Measurements from ENCODE around the gene TRUB2. TPM values are rescaled to one million over a fixed set of nuclear protein-coding genes. Genes with fewer than 3 reads are reported as not detected.

TRUB2 gene
- polyA plus RNA-seq, 1 donor (not counting 4 experiments of a cell fraction or from before 2014, with no cell fraction given): 17.2 TPM

DNA sequence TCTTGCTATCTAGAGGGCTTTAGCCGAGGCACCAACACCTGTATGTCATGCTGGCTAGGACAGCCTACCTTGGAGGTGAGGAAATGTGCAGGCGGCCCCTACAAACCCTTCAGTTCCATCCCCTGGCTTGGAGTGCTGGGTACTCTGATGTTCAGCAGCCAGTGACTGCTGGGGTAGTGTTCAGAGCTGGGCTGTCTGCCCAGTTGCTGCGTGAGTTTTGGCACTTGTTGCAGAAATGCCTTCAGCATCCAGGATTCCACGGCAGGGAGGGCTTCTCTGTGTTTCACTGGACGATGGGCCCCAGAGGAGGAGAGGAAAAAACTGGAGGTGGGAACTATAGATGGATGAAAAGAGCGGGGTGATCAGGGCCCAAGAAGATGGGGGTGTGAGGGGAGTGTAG is 35.8 kb downstream of the TRUB2 start:
- peaks cover 0 to 16% of the 10 kb centered on the region in 2 experiments for H3K36me3 ChIP-seq (ENCODE audit: control insufficient read depth in 2 of 2, extremely low read depth in 1 of 2, insufficient read depth in 2 of 2, low read length in 2 of 2)
- H3K27ac ChIP-seq (ENCODE audit: control insufficient read depth, insufficient read depth, low read length): no peak overlapping the region
- TF ChIP-seq, protein P1, sequence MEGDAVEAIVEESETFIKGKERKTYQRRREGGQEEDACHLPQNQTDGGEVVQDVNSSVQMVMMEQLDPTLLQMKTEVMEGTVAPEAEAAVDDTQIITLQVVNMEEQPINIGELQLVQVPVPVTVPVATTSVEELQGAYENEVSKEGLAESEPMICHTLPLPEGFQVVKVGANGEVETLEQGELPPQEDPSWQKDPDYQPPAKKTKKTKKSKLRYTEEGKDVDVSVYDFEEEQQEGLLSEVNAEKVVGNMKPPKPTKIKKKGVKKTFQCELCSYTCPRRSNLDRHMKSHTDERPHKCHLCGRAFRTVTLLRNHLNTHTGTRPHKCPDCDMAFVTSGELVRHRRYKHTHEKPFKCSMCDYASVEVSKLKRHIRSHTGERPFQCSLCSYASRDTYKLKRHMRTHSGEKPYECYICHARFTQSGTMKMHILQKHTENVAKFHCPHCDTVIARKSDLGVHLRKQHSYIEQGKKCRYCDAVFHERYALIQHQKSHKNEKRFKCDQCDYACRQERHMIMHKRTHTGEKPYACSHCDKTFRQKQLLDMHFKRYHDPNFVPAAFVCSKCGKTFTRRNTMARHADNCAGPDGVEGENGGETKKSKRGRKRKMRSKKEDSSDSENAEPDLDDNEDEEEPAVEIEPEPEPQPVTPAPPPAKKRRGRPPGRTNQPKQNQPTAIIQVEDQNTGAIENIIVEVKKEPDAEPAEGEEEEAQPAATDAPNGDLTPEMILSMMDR (optimal IDR thresholded peaks at IDR 0.05 in 1 of 3, IDR thresholded peaks at IDR 0.05 in 1 of 3, conservative IDR thresholded peaks at IDR 0.05 in 1 of 3; ENCODE audit: extremely low read depth in 1 of 3, insufficient read depth in 2 of 3, low read length in 3 of 3): no peak
- no peak for TF ChIP-seq EZH2 (IDR thresholded peaks at IDR 0.05; ENCODE audit: low read length)
- no peak overlapping the region for H3K4me3 ChIP-seq (ENCODE audit: control insufficient read depth in 2 of 3, extremely low read depth in 1 of 3, insufficient read depth in 2 of 3, low read depth in 1 of 3, low read length in 3 of 3)
- dilution Hi-C loops (cut with MboI; ENCODE audit: extremely low pct_ligation_motif_present, low sequenced_read_pairs): no loop called here
- no peaks in the 10 kb centered on the region for H3K79me2 ChIP-seq (ENCODE audit: control insufficient read depth, insufficient read depth, low read length)
- no peaks in the 10 kb centered on the region for H4K20me1 ChIP-seq (ENCODE audit: control insufficient read depth, extremely low read depth, insufficient read depth, low read length)
- DNase-seq (ENCODE audit: low read depth, low spot score): no peak
- no peak overlapping the region for H3K9ac ChIP-seq (ENCODE audit: control insufficient read depth, extremely low read depth, insufficient read depth, low read length)
- no peak overlapping the region for H3K4me2 ChIP-seq (ENCODE audit: control insufficient read depth, extremely low read depth, insufficient read depth, low read depth, low read length)
- H2AFZ ChIP-seq (ENCODE audit: control insufficient read depth, low read length): no peak overlapping the region
- H3K4me1 ChIP-seq (ENCODE audit: control insufficient read depth, extremely low read depth, insufficient read depth, low read length): no peaks in the 10 kb centered on the region
- no peaks in the 10 kb centered on the region for H3K27me3 ChIP-seq (ENCODE audit: control insufficient read depth, extremely low read depth, insufficient read depth, low read length)
- H3K9me1 ChIP-seq (ENCODE audit: control insufficient read depth, extremely low read depth, insufficient read depth, low read length): peaks cover 2% of the 10 kb centered on the region
- no peak for FAIRE-seq
- no peaks in the 10 kb centered on the region for H3K9me3 ChIP-seq (ENCODE audit: control insufficient read depth, low read depth, low read length)

DNA sequence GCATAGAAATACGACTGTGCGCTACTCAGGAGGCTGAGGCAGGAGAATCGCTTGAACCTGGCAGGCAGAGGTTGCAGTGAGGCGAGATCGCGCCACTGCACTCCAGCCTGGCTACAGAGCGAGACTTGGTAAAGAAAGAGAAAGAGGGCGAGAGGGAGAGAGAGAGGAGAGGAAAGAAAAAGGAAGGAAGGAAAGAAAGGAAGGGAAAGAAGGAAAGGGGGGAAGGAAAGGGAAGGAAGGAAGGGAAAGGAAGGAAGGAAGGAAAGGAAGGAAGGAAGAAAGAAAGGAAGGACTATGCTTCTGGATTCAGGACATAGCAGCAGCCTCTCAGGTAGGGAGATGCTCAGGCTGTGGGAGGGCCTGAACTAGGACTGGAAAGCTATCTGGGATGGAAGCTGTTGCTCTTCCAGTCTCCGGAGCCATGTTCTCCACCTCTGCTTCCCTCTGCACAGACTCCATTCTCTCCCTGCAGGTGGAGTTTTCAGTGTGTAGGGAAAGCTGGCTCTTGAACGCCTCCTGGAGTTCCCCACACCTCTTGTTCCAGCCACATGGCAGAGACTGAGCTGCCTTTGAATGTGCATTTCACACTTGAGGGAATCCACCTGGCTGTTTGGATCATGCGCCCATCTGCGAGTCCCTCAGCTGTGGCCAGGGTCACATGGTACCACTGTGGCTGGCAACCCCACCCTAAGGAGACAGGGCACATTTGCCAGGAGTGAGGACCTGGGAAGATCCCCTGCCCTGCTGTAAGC is 37.0 kb downstream of the TRUB2 start:
- no peaks in the 10 kb centered on the region for H3K4me1 ChIP-seq (ENCODE audit: control insufficient read depth, extremely low read depth, insufficient read depth, low read length)
- H2AFZ ChIP-seq (ENCODE audit: control insufficient read depth, low read length): no peak overlapping the region
- H3K9ac ChIP-seq (ENCODE audit: control insufficient read depth, extremely low read depth, insufficient read depth, low read length): no peak overlapping the region
- H4K20me1 ChIP-seq (ENCODE audit: control insufficient read depth, extremely low read depth, insufficient read depth, low read length): no peaks in the 10 kb centered on the region
- DNase-seq (ENCODE audit: low read depth, low spot score) (no peak), FAIRE-seq (no peak)
- no peaks in the 10 kb centered on the region for H3K27me3 ChIP-seq (ENCODE audit: control insufficient read depth, extremely low read depth, insufficient read depth, low read length)
- no peak overlapping the region for H3K4me3 ChIP-seq (ENCODE audit: control insufficient read depth in 2 of 3, extremely low read depth in 1 of 3, insufficient read depth in 2 of 3, low read depth in 1 of 3, low read length in 3 of 3)
- no peak overlapping the region for H3K4me2 ChIP-seq (ENCODE audit: control insufficient read depth, extremely low read depth, insufficient read depth, low read depth, low read length)
- dilution Hi-C loops (cut with MboI; ENCODE audit: extremely low pct_ligation_motif_present, low sequenced_read_pairs): no loop called here
- TF ChIP-seq, protein P1 (optimal IDR thresholded peaks at IDR 0.05 in 1 of 3, IDR thresholded peaks at IDR 0.05 in 1 of 3, conservative IDR thresholded peaks at IDR 0.05 in 1 of 3; ENCODE audit: extremely low read depth in 1 of 3, insufficient read depth in 2 of 3, low read length in 3 of 3): no peak
- TF ChIP-seq EZH2 (IDR thresholded peaks at IDR 0.05; ENCODE audit: low read length): no peak
- H3K79me2 ChIP-seq (ENCODE audit: control insufficient read depth, insufficient read depth, low read length): no peaks in the 10 kb centered on the region
- H3K27ac ChIP-seq (ENCODE audit: control insufficient read depth, insufficient read depth, low read length): no peak overlapping the region
- H3K9me3 ChIP-seq (ENCODE audit: control insufficient read depth, low read depth, low read length): no peaks in the 10 kb centered on the region
- peaks cover 0 to 16% of the 10 kb centered on the region in 2 experiments for H3K36me3 ChIP-seq (ENCODE audit: control insufficient read depth in 2 of 2, extremely low read depth in 1 of 2, insufficient read depth in 2 of 2, low read length in 2 of 2)
- H3K9me1 ChIP-seq (ENCODE audit: control insufficient read depth, extremely low read depth, insufficient read depth, low read length): peaks cover 2% of the 10 kb centered on the region

Measured in keratinocyte (primary cell).